Keratinocyte (primary cell): ENCODE data around the gene TRAP1.

Experiments used
- EZH2 ChIP-seq: IDR thresholded peaks from one replicate; pipeline ENCODE4 v1.6.1; 2012; ENCODE audit warnings: inconsistent platforms, mild to moderate bottlenecking, low read length, moderate library complexity
- TF ChIP-seq, protein P1 (sequence below), 3 experiments: IDR thresholded peaks in 1 of 3; conservative IDR thresholded peaks in 1 of 3; optimal IDR thresholded peaks in 1 of 3; 2 replicates in 2 of 3; 3 replicates in 1 of 3; pipeline versions ENCODE3 to v1.5.1; 2011; ENCODE audit warnings: low read length in 3 of 3, mild to moderate bottlenecking in 3 of 3, moderate library complexity in 2 of 3, control low read depth in 1 of 3, inconsistent platforms in 1 of 3; ENCODE audit not compliant: insufficient read depth in 2 of 3; ENCODE audit errors: extremely low read depth in 1 of 3

DNA sequence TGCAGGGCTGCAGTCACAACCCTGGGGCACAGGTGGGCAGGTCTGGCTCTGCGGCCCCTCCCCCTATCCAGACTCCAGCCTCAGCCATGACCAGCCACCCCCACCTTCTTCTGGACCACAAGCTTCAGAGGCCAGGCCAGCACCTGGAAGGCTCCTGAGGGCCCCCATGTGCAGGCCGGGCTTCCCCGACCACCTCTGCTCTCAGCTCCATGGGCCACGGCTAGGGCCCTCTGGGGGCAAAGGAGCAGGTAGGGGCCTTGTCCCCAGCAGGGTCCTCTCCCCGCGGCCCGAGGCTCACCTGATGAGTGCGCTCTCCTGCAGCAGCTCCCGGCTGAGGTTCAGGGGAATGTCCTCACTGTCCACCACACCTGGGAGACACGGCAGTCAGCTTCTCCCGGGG lies 45.9 kb downstream of the TRAP1 start:
- TF ChIP-seq, protein P1, sequence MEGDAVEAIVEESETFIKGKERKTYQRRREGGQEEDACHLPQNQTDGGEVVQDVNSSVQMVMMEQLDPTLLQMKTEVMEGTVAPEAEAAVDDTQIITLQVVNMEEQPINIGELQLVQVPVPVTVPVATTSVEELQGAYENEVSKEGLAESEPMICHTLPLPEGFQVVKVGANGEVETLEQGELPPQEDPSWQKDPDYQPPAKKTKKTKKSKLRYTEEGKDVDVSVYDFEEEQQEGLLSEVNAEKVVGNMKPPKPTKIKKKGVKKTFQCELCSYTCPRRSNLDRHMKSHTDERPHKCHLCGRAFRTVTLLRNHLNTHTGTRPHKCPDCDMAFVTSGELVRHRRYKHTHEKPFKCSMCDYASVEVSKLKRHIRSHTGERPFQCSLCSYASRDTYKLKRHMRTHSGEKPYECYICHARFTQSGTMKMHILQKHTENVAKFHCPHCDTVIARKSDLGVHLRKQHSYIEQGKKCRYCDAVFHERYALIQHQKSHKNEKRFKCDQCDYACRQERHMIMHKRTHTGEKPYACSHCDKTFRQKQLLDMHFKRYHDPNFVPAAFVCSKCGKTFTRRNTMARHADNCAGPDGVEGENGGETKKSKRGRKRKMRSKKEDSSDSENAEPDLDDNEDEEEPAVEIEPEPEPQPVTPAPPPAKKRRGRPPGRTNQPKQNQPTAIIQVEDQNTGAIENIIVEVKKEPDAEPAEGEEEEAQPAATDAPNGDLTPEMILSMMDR (optimal IDR thresholded peaks at IDR 0.05 in 1 of 3, IDR thresholded peaks at IDR 0.05 in 1 of 3, conservative IDR thresholded peaks at IDR 0.05 in 1 of 3; ENCODE audit: extremely low read depth in 1 of 3, insufficient read depth in 2 of 3, low read length in 3 of 3): no peak
- no peak for TF ChIP-seq EZH2
